Fibroblast of the conjunctiva (primary cell): ENCODE results near the gene LRRFIP2.

Experiments used
- DNase-seq: peaks from one replicate; pipeline ENCODE4 v3.0.0-alpha.2; 2010; ENCODE audit warnings: low read depth

The LRRFIP2 gene

GRCh38 chr3:37024092-37024491 lies 150.3 kb downstream of the LRRFIP2 start:
- no peak for DNase-seq

DNA sequence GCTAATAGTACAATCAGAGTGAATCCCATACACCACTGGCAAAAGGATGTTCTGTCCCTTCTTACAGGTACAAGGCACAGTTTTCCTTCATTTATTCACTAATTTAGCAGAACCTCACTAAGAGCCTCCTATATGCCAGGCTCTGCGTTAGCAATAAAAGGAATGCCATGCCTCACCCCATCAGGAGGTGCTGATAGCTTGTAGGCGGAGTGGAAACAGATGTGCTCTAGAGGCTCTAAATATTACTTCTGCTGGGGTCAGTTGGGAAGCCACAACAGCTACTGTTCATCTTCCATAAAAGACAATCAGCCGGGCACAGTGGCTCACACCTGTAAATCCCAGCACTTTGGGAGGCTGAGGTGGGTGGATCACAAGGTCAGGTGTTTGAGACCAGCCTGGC lies 156.7 kb downstream of the LRRFIP2 start:
- DNase-seq = no peak

DNA sequence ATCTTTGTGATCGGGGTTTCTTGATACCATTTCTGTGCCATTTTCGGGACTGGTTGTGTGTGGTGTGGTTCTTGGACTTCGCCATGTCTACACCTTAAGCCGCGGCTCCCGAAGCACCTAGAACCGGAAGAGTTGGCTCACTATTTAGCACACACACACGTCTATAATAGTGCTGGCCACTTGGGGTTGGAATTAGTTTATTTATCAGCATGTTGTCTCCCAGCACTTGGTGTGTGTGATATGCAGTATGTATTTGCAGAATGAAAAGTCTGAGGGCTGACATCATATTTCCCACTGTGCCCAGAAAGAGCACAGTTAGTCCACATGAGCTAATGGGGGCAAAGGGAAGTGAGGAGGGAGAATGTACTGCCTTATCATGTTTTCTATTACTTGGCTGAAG lies 157.5 kb downstream of the LRRFIP2 start:
- no peak for DNase-seq

GRCh38 chr3:37015642-37016041 lies 158.7 kb downstream of the LRRFIP2 start:
- DNase-seq = no peak

GRCh38 chr3:37014620-37015019 lies 159.8 kb downstream of the LRRFIP2 start:
- no peak for DNase-seq
